Lung (tissue), 12 donors: ENCODE results near the gene ZBED4. TPM values are rescaled to one million over a fixed set of nuclear protein-coding genes. Genes with fewer than 3 reads are reported as not detected.
A peak's percentile ranks its signal among the peaks of the same experiment; 100 is the strongest.

Experiments used
- ATAC-seq: fragments of 200-7000 bp; cut with Tn5 transposase; one replicate; pipeline ENCODE4 v1.9.1; 2020; ENCODE audit warnings: moderate number of reproducible peaks; ENCODE audit not compliant: insufficient read depth, low FRiP score
- DNase-seq, 3 donors: peaks; one replicate each; pipeline ENCODE4 v3.0.0-alpha.2; 2013 to 2017
- H3K27ac ChIP-seq, 2 donors: one replicate each; pipeline ENCODE4 v1.5.1; 2013; ENCODE audit warnings: mild to moderate bottlenecking in 2 of 2, moderate library complexity in 2 of 2, control low read depth in 1 of 2, inconsistent platforms in 1 of 2, low read depth in 1 of 2, low read length in 1 of 2
- H3K27me3 ChIP-seq, 3 donors: one replicate each; pipeline ENCODE4 v1.5.1; 2013; ENCODE audit warnings: low read length in 2 of 3; ENCODE audit not compliant: control insufficient read depth in 3 of 3, insufficient read depth in 3 of 3
- H3K36me3 ChIP-seq, 4 donors: one replicate each; pipeline ENCODE4 v1.5.1; 2013; ENCODE audit warnings: low read length in 4 of 4, mild to moderate bottlenecking in 1 of 4, moderate library complexity in 1 of 4; ENCODE audit not compliant: control insufficient read depth in 4 of 4, insufficient read depth in 4 of 4
- H3K4me1 ChIP-seq, 5 donors: one replicate each; pipeline ENCODE4 v1.5.1; 2013; ENCODE audit warnings: low read length in 5 of 5, mild to moderate bottlenecking in 2 of 5, moderate library complexity in 1 of 5; ENCODE audit not compliant: control insufficient read depth in 5 of 5, insufficient read depth in 5 of 5
- H3K4me3 ChIP-seq: one replicate; pipeline ENCODE4 v1.5.1; 2013; ENCODE audit warnings: mild to moderate bottlenecking, control low read depth, moderate library complexity
- H3K9ac ChIP-seq, 2 donors: one replicate each; pipeline ENCODE4 v1.5.1; 2013; ENCODE audit warnings: low read length in 2 of 2, control low read depth in 1 of 2; ENCODE audit not compliant: insufficient read depth in 1 of 2
- H3K9me3 ChIP-seq, 4 donors: one replicate each; pipeline ENCODE4 v1.5.1; 2013; ENCODE audit warnings: low read length in 3 of 4, mild to moderate bottlenecking in 1 of 4, moderate library complexity in 1 of 4; ENCODE audit not compliant: control insufficient read depth in 4 of 4, insufficient read depth in 3 of 4
- CTCF ChIP-seq: IDR thresholded peaks from 2 replicates; pipeline ENCODE4 v1.5.1; 2012; ENCODE audit warnings: mild to moderate bottlenecking; ENCODE audit errors: control extremely low read depth, extremely low read depth
- WGBS, 2 donors: extraction: QIAGEN DNeasy Blood & Tissue Kit; methylation state at CpG; one replicate each; pipeline ENCODE4 v1.1.7; 2013; 5-methylcytosine and 5-hydroxymethylcytosine counted together
- polyA plus RNA-seq, 2 donors: library from polyadenylated mRNA; stranded (reverse); fragments of 200-250 nt; gene quantifications; one replicate each; pipeline ENCODE4 v1.2.1, GENCODE V29; 2013
- total RNA-seq, 2 donors: library from RNA; depleted of rRNA in 1 of 2; stranded (reverse); fragments of >200 nt in 1 of 2; gene quantifications; one replicate each; pipeline ENCODE4 v1.2.1, GENCODE V29; 2014 to 2021
- donor health status: control.
- donor health status: control.
- donor health status: Bipolar disorder and iron deficiency.
- donor health status: healthy.
- donor health status: DM: yes; HTN: yes; CAD: no.

Gene ZBED4
- total and polyA plus RNA-seq, 4 donors: 3.9 to 13.2 (median 9.1) TPM

GRCh38 chr22:49838771-49839717 is 14.6 kb upstream of the ZBED4 start:
- ATAC-seq: peak; percentile 41
- H3K9me3 ChIP-seq: no peaks in the 10 kb centered on the region
- no peak overlapping the region for H3K9ac ChIP-seq
- no peaks in the 10 kb centered on the region for H3K36me3 ChIP-seq
- no peak for DNase-seq
- H3K4me1 ChIP-seq: peaks cover 0 to 1% (median 0%) of the 10 kb centered on the region in 5 donors
- H3K27me3 ChIP-seq: peaks cover 0 to 8% (median 3%) of the 10 kb centered on the region in 3 donors
- WGBS, 2 donors: 41 to 63% methylated on average over 28 to 29 of the region's 29 CpGs
- H3K4me3 ChIP-seq: no peak overlapping the region
- H3K27ac ChIP-seq: peak overlapping the region in 1 of 2 donors; percentile 20
- no peak for TF ChIP-seq CTCF

- DNase-seq: no peak
- Histone ChIP-seq H3K9me3 (peaks cover 0 to 2% (median 0%) of the 10 kb centered on the region in 4 donors), H3K36me3 (no peaks in the 10 kb centered on the region)
These were observed 8.4 kb upstream of the ZBED4 start for GRCh38 chr22:49845241-49845640.

GRCh38 chr22:49845666-49846459 is 7.8 kb upstream of the ZBED4 start:
- Histone ChIP-seq H3K9me3 (peaks cover 0 to 2% (median 0%) of the 10 kb centered on the region in 4 donors), H3K27ac (no peak overlapping the region), H3K4me1 (peaks cover 0 to 18% (median 0%) of the 10 kb centered on the region in 5 donors), H3K4me3 (no peak overlapping the region), H3K36me3 (no peaks in the 10 kb centered on the region), H3K9ac (no peak overlapping the region), H3K27me3 (peaks cover 0 to 51% (median 48%) of the 10 kb centered on the region in 3 donors)
- 81 to 88% methylated on average over 19 of the region's 19 CpGs for WGBS, 2 donors
- DNase-seq (no peak), ATAC-seq (no peak)
- TF ChIP-seq CTCF: no peak

More at GRCh38 chr22:49845241-49845640, 8.4 kb upstream of the ZBED4 start:
- Histone ChIP-seq H3K27me3 (peaks cover 0 to 45% (median 42%) of the 10 kb centered on the region in 3 donors), H3K27ac (no peak overlapping the region), H3K9ac (no peak overlapping the region), H3K4me1 (peaks cover 0 to 18% (median 0%) of the 10 kb centered on the region in 5 donors), H3K4me3 (no peak overlapping the region)
- no peak for ATAC-seq
- WGBS, 2 donors: 84 to 88% methylated on average over 16 of the region's 16 CpGs
- TF ChIP-seq CTCF: no peak
